ENCODE results near the gene SOX18.
"Not testable (repeated sequence)": the region's sequence is repeated elsewhere in the genome, so short reads cannot be mapped to it uniquely, and the experiment has no call there.

The SOX18 gene

GRCh38 chr20:64015635-64016034 lies 33.8 kb downstream of the SOX18 start:
- no peak for DNase-seq

GRCh38 chr20:64012385-64013154 lies 36.9 kb downstream of the SOX18 start:
- DNase-seq = not testable (repeated sequence)

DNA sequence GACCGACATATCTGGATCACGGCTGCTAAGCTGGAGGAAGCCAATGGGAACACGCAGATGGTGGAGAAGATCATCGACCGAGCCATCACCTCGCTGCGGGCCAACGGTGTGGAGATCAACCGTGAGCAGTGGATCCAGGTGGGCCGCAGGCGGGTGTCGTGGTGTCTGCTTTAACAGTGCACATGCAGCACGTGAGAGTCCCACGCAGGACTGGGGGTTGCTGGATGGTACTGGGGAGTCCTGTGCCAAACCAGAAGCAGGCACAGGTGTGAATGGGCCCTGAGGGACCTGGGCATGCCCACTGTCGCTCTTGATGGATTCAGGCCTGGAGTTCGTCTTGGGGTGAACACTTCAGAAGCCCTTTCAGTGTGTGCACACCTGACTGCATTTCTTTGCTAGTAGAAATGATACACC lies 38.1 kb downstream of the SOX18 start:
- DNase-seq = no peak

- no peak for DNase-seq
Measured at GRCh38 chr20:64010711-64011237, 38.7 kb downstream of the SOX18 start.

DNA sequence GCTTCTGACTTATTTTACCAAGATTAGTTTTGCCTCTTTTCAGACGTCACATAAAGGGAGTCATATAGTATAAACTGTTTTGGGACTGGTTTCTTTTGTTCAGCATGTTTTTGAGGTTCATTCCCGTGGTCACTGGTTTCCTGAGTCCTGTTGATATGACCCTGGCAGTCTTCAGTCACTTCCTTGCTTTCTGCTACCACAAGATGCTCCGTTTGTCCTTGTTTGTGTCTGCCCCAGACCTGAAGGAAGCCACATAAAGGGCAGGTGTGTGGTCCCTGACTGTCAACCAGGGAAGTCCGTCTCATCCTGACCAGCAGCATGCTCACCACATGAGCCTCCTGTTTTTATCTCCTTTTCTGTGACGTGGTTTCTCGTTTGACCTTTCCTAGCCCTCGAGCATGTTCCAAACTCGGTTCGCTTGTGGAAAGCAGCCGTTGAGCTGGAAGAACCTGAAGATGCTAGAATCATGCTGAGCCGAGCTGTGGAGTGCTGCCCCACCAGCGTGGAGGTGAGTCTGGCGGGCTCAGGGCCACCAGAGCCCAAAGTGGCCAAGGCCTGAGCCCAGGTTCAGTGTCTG lies 39.5 kb downstream of the SOX18 start:
- DNase-seq = no peak

DNA sequence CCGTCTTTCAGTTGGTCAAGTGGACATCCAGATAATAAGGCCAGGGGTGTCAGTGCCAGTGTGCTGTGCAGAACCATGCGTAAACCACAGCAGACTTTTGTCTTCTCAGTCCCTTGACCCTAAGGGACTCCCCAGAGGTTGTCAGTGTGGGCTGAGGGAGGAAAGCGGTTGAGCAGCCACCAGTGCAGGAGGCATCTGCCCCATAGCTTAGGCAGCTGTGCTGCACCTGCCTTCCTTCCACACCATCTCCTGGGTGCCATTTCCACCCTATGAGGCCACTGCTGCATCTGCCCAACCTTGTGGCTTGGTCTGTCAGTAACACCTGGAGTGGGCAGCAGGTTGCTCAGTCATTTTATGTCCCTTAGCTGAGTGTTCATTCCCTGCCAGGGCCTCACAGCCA lies 42.5 kb downstream of the SOX18 start:
- no peak for DNase-seq

DNA sequence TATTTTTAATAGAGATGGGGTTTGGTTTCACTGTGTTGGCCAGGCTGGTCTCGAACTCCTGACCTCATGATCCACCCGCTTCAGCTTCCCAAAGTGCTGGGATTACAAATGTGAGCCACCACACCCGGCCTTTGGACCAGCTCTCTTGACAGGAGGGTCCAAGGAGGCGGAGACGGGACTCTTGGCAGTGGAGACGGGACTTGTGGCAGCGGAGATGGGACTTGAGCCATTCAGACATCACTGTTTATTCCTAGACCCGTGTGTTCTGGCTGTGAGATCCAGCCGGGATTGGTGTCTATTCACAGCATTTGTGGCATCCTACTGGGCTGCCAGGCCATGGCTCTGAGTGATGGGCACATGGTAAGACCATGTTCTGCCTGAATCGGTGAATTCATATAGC lies 42.9 kb downstream of the SOX18 start:
- no peak for DNase-seq

- no peak for DNase-seq
Measured at GRCh38 chr20:64005394-64005793, 44.0 kb downstream of the SOX18 start.

- DNase-seq = no peak
Measured at GRCh38 chr20:64003960-64004725, 45.3 kb downstream of the SOX18 start.

- no peak for DNase-seq
Measured at GRCh38 chr20:64001607-64002011, 47.8 kb downstream of the SOX18 start.

DNA sequence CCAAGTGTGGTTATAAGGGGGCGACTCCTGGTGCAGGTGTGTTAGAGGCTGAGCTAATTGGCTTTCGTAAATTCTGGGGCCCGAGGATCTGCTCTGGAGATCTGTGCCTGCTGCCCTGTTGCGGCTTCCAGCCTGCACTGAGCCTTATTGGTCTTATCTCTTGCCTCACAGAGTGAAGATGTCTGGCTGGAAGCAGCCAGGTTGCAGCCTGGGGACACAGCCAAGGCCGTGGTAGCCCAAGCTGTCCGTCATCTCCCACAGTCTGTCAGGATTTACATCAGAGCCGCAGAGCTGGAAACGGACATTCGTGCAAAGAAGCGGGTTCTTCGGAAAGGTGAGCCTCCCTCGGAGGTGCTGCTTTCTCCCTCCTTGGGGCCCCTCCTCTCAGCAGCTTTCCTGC lies 48.5 kb downstream of the SOX18 start:
- DNase-seq = no peak
